Stimulated activated CD8-positive, alpha-beta memory T cell treated with anti-CD3 and anti-CD28 coated beads, Interleukin-7, amount 100 ng/mL, for 4 hours (primary cell): ENCODE data around the gene DNTTIP2.
"Not testable (repeated sequence)": the region's sequence is repeated elsewhere in the genome, so short reads cannot be mapped to it uniquely, and the experiment has no call there.

Experiments
- DNase-seq, 2 donors: peaks; one replicate each; pipeline ENCODE4 v3.0.0-alpha.2; 2020; ENCODE audit warnings: low read depth in 2 of 2

Gene DNTTIP2

GRCh38 chr1:93874025-93874651, 4.9 kb downstream of the DNTTIP2 start:
- DNase-seq = no peak

GRCh38 chr1:93871366-93871765, 7.6 kb downstream of the DNTTIP2 start:
- DNase-seq = no peak

- DNase-seq = no peak
Observed at GRCh38 chr1:93869653-93870052, 9.4 kb downstream of the DNTTIP2 start.

DNA sequence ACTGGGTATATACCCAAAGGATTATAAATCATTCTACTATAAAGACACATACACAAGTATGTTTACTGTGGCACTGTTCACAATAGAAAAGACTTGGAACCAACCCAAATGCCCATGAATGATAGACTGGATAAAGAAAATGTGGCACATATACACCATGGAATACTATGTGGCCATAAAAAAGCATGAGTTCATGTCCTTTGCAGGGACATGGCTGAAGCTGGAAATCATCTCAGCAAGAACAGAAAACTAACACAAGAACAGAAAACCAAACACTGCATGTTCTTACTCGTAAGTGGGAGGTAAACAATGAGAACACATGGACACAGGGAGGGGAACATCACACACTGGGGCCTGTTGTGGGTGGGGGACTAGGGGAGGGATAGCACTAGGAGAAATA, 10.5 kb downstream of the DNTTIP2 start:
- not testable (repeated sequence) for DNase-seq

DNA sequence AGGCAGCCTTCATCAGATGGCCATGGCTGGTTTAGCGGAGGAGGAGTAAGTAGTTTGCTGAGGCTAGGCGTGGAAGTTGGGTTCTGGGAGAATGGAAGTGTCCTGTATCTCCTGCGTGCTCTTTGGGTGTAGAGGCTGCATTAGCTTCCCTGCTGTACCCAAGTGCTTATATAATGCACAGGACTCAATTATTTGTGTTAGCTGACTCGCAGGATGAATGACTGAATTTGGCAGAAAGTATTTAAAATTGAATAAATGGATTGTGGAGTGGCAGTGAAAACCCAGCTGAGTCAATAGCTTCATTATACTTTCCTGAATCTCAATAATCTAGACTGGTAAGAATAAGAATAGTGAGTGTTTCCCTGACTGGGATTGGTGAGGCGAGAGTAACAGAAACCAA, 13.8 kb downstream of the DNTTIP2 start:
- no peak for DNase-seq

DNA sequence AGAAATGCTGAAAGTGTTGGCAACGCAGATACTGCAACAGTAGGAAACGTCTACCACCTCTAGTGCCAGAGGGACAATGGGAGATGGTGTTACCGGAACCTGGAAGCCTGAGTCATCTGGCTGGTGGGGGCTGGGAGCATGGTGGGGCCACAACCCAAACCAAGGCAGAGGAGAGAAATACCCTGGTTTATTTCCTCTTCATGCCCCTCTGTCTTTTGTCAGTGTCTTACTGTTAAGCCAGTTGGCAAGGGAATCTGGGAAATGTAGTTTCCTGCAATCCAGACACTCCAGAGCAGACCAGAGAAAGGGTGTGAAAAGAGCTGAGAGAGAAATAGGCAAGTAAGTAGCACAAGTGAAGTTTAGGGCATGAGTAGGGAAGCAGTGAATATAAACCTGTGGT, 14.8 kb downstream of the DNTTIP2 start:
- DNase-seq = no peak

DNA sequence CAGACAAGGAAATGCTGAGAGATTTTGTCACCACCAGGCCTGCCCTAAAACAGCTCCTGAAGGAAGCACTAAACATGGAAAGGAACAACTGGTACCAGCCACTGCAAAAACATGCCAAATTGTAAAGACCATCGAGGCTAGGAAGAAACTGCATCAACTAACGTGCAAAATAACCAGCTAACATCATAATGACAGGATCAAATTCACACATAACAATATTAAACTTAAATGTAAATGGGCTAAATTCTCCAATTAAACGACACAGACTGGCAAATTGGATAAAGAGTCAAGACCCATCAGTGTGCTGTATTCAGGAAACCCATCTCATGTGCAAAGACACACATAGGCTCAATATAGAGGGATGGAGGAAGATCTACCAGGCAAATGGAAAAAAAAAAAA, 21.4 kb downstream of the DNTTIP2 start:
- DNase-seq = not testable (repeated sequence)

DNA sequence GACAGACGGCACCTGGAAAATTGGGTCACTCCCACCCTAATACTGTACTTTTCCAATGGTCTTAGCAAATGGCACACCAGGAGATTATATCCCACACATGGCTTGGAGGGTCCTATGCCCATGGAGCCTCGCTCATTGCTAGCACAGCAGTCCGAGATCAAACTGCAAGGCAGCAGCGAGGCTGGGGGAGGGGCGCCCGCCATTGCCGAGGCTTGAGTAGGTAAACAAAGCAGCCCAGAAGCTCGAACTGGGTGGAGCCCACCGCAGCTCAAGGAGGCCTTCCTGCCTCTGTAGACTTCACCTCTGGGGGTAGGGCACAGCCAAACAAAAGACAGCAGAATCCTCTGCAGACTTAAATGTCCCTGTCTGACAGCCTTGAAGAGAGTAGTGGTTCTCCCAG, 23.0 kb downstream of the DNTTIP2 start:
- not testable (repeated sequence) for DNase-seq

DNA sequence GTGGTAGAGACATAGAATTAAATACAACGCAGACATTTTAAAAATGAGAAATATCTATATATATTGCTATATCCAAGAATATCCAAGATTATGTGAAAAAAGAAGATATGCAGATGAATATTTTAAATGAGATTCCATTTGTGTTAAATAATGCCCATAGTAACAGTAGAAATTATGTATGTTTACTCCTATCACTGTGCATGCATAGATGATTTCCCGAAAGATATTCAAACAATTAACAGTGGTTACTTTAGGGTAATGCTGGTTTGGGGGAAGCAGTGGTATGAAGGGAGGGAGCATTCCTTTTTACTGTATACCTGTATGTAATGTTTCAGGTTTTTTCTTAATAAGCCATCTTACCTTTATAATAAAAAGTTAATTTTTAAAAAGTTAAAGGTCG, 25.1 kb downstream of the DNTTIP2 start:
- DNase-seq = no peak

- no peak for DNase-seq
Observed at GRCh38 chr1:93851878-93852277, 27.1 kb downstream of the DNTTIP2 start.

DNA sequence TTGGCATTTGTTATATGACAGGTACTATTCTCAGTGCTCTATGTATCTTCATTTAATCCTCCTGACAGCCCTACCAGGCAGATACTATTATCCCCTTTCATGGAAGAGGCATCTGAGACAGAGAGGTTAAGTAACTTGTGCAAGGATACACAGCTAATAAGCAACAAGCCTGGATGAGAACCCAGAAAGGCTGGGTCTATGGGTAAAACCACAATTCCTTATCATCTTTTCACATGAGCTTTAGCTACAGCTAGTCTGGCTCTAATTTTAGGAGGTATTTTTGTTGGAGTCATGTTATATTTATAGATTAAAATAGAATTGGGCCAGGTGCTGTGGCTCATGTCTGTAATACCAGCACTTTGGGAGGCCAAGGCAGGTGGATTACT, 27.7 kb downstream of the DNTTIP2 start:
- no peak for DNase-seq

DNA sequence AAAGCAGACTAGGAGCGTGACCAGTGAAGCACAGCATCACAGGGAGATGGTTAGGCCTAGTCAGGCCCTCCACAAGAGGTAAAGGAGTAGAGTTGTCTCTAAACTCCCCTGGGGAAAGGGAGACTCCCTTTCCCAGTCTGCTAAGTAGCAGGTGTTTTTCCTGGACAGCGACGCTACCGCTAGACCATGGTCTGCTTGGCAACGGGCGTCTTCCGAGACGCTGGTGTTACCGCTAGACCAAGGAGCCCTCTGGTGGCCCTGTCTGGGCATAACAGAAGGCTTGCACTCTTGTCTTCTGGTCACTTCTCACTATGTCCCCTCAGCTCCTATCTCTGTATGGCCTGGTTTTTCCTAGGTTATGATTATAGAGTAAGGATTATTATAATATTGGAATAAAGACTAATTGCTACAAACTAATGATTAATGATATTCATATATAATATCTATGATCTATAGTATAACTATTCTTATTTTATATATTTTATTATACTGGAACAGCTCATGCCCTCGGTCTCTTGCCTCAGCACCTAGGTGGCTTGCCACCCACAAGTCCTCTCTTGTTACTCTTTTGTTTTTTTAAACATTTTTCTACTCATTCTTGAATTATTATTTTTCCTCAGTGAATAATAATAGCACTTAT, 28.2 kb downstream of the DNTTIP2 start:
- DNase-seq = peak; percentile 17 to 35

- DNase-seq = no peak
Observed at GRCh38 chr1:93848350-93848883, 30.6 kb downstream of the DNTTIP2 start.

GRCh38 chr1:93847811-93848288, 31.2 kb downstream of the DNTTIP2 start:
- DNase-seq = peak; percentile 75 to 77

DNA sequence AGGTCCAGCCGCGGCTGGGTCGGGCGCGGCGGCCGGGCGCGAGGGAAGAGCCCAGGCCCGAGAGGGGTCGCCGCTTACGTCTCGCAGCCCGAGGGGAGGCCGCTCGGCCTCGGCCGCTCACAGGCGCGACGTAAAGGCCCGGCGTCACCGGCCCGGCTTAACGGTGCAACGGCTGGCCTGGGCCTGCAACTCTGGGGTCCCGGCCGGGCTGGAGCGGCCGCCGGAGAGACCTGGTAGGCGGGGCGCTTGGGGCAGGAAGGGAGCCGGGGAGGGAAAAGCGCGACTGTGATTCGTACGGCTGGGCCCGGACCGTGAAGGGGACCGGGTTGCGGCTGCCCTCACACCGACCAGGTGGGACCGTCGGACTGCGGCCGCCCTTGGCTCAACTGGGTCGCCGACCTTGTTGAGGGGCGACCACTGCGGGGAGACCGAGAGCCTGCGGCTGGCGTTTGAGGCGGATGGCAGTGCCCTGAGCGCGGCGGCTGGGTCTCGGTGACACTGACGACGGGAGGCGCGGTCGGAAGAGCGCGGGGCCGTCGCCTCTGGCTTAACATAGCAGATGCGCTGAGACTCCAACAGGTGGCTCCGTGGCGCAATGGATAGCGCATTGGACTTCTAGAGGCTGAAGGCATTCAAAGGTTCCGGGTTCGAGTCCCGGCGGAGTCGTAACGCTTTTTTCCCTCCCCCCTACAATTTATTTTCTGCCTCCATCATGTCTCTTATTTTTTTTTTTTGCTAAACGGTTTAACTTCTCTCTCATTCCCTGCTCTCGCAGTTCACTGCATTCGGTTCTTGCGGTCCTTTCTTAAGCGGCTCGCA, 31.8 kb downstream of the DNTTIP2 start:
- DNase-seq = peak; percentile 75 to 79

GRCh38 chr1:93846206-93846991, 32.6 kb downstream of the DNTTIP2 start:
- DNase-seq = peak; percentile 73 to 84

- DNase-seq = peak in 1 of 2 donors; percentile 27
Observed at GRCh38 chr1:93845538-93846205, 33.3 kb downstream of the DNTTIP2 start.

- peak in 1 of 2 donors; percentile 13 for DNase-seq
Observed at GRCh38 chr1:93844262-93845045, 34.6 kb downstream of the DNTTIP2 start.

DNA sequence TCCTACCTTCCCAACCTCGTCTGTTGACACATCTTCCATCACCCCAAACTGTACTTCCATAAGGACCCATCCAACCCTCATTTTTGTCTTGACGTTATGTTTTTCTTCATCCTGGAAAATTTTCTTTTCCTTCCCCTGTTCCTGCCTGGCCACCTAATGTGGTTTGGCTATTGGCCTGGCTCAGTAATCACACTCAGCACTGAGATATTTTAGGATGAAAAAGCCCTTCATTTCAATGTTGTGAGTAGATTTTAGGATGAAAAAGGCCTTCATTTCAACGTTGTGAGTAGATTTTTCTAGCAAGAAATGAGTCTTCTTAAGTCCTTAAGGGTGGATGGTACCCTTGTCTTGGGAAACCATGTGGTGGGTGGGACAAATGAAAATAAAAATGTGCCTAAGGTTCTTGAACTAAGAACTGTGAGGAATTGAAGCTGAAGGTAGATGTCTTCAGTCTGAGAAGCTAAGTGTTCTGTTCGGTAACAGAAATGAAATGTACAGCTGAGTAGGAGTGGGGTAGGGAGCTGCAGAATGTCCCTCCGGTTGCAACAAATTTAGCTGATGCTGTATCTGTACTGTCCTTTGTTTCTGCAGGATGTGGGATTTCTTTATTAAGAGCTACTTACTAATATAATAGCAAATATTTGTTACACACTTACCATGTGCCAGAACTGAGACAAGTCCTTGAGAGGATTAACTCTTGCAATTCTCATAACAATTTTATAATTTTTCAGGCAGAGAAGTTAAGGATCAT, 36.1 kb downstream of the DNTTIP2 start:
- DNase-seq = no peak

GRCh38 chr1:93841771-93842170, 37.2 kb downstream of the DNTTIP2 start:
- no peak for DNase-seq
